Measurements from ENCODE around the gene H6PD. TPM values are rescaled to one million over a fixed set of nuclear protein-coding genes. Genes with fewer than 3 reads are reported as not detected.

H6PD gene
- total and polyA plus RNA-seq, 8 donors: 3.2 to 54.3 (median 22.7) TPM

GRCh38 chr1:9308236-9308785 lies 73.7 kb downstream of the H6PD start:
- H3K36me3 ChIP-seq: no peaks in the 10 kb centered on the region
- TF ChIP-seq POLR2AphosphoS5 (IDR thresholded peaks at IDR 0.05) (no peak), EP300 (IDR thresholded peaks at IDR 0.05) (no peak)
- peaks cover 6 to 67% (median 34%) of the 10 kb centered on the region in 4 donors for H3K4me1 ChIP-seq
- intact Hi-C loops (cut with DNase I; ENCODE audit: low total_unique reads): no loop called here
- H3K4me3 ChIP-seq: no peak overlapping the region
- WGBS, 5 donors: 74 to 82% (median 80%) methylated on average over 9 of the region's 9 CpGs
- peak overlapping the region in 1 of 5 donors; percentile 16 for H3K27ac ChIP-seq
- H3K9me3 ChIP-seq: no peaks in the 10 kb centered on the region
- no peaks in the 10 kb centered on the region for H3K27me3 ChIP-seq
- no peak for DNase-seq

- peaks cover 0 to 67% (median 37%) of the 10 kb centered on the region in 4 donors for H3K4me1 ChIP-seq
- no peak overlapping the region for H3K27ac ChIP-seq
- no peaks in the 10 kb centered on the region for H3K36me3 ChIP-seq
- no peak overlapping the region for H3K4me3 ChIP-seq
- WGBS, 5 donors: 89 to 95% (median 95%) methylated on average over 8 of the region's 8 CpGs
- intact Hi-C loops (cut with DNase I; ENCODE audit: low total_unique reads): no loop called here
- TF ChIP-seq POLR2A (IDR thresholded peaks at IDR 0.05): no peak
- TF ChIP-seq, protein P1, sequence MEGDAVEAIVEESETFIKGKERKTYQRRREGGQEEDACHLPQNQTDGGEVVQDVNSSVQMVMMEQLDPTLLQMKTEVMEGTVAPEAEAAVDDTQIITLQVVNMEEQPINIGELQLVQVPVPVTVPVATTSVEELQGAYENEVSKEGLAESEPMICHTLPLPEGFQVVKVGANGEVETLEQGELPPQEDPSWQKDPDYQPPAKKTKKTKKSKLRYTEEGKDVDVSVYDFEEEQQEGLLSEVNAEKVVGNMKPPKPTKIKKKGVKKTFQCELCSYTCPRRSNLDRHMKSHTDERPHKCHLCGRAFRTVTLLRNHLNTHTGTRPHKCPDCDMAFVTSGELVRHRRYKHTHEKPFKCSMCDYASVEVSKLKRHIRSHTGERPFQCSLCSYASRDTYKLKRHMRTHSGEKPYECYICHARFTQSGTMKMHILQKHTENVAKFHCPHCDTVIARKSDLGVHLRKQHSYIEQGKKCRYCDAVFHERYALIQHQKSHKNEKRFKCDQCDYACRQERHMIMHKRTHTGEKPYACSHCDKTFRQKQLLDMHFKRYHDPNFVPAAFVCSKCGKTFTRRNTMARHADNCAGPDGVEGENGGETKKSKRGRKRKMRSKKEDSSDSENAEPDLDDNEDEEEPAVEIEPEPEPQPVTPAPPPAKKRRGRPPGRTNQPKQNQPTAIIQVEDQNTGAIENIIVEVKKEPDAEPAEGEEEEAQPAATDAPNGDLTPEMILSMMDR (IDR thresholded peaks at IDR 0.05): no peak
- TF ChIP-seq EP300 (IDR thresholded peaks at IDR 0.05): no peak
- no peak for TF ChIP-seq POLR2AphosphoS5 (IDR thresholded peaks at IDR 0.05)
- H3K9me3 ChIP-seq: no peaks in the 10 kb centered on the region
- H3K27me3 ChIP-seq: no peaks in the 10 kb centered on the region
- no peak for DNase-seq
These were observed 74.5 kb downstream of the H6PD start for GRCh38 chr1:9309080-9309479.

GRCh38 chr1:9309991-9310390 lies 75.4 kb downstream of the H6PD start:
- DNase-seq: no peak
- intact Hi-C loops (cut with DNase I; ENCODE audit: low total_unique reads): no loop called here
- WGBS, 5 donors: 83 to 89% (median 85%) methylated on average over 7 of the region's 7 CpGs
- Histone ChIP-seq H3K9me3 (no peaks in the 10 kb centered on the region), H3K27me3 (no peaks in the 10 kb centered on the region), H3K36me3 (no peaks in the 10 kb centered on the region), H3K27ac (no peak overlapping the region), H3K4me1 (peaks cover 0 to 70% (median 44%) of the 10 kb centered on the region in 4 donors), H3K4me3 (no peak overlapping the region)
- TF ChIP-seq EP300 (IDR thresholded peaks at IDR 0.05) (no peak), POLR2AphosphoS5 (IDR thresholded peaks at IDR 0.05) (no peak), POLR2A (IDR thresholded peaks at IDR 0.05) (no peak)
- TF ChIP-seq, protein P1 (IDR thresholded peaks at IDR 0.05): no peak

DNA sequence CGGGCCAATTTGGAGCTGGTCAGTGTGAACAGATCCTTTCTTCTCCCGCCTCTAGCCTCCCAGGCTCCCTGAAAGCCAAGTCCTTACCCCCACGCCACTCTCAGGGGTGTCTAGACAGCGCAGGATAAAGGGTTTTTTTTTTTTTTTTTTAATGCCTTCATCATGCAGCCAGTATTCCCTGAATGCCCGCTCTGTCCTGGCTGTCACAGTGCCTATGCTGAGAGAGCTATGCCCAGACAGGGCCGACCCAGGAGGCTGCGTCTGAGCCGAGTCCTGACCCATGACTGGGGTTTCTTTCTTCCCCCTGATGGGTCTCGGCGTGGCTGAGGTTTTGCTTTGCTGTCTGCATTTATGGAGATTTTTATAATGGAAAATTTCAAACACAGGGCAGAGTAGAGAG lies 76.5 kb downstream of the H6PD start:
- no peaks in the 10 kb centered on the region for H3K27me3 ChIP-seq
- no peaks in the 10 kb centered on the region for H3K9me3 ChIP-seq
- no peak for DNase-seq
- H3K27ac ChIP-seq: no peak overlapping the region
- no peak for TF ChIP-seq EP300 (IDR thresholded peaks at IDR 0.05)
- TF ChIP-seq POLR2A (IDR thresholded peaks at IDR 0.05): no peak
- no peak for TF ChIP-seq POLR2AphosphoS5 (IDR thresholded peaks at IDR 0.05)
- TF ChIP-seq, protein P1 (IDR thresholded peaks at IDR 0.05): no peak
- H3K36me3 ChIP-seq: no peaks in the 10 kb centered on the region
- no peak overlapping the region for H3K4me3 ChIP-seq
- intact Hi-C loops (cut with DNase I; ENCODE audit: low total_unique reads): no loop called here
- peaks cover 3 to 76% (median 49%) of the 10 kb centered on the region in 4 donors for H3K4me1 ChIP-seq
- WGBS, 5 donors: 72 to 89% (median 88%) methylated on average over 10 of the region's 10 CpGs

GRCh38 chr1:9311479-9311878 lies 76.9 kb downstream of the H6PD start:
- WGBS, 5 donors: 61 to 80% (median 74%) methylated on average over 9 of the region's 9 CpGs

More at GRCh38 chr1:9311479-9311878, 76.9 kb downstream of the H6PD start:
- Histone ChIP-seq H3K36me3 (no peaks in the 10 kb centered on the region), H3K27me3 (no peaks in the 10 kb centered on the region), H3K27ac (no peak overlapping the region), H3K9me3 (no peaks in the 10 kb centered on the region), H3K4me3 (no peak overlapping the region), H3K4me1 (peaks cover 6 to 74% (median 51%) of the 10 kb centered on the region in 4 donors)
- no peak for DNase-seq
- TF ChIP-seq POLR2A (IDR thresholded peaks at IDR 0.05): no peak
- no peak for TF ChIP-seq POLR2AphosphoS5 (IDR thresholded peaks at IDR 0.05)
- TF ChIP-seq, protein P1 (IDR thresholded peaks at IDR 0.05): no peak
- TF ChIP-seq EP300 (IDR thresholded peaks at IDR 0.05): no peak
- intact Hi-C loops (cut with DNase I; ENCODE audit: low total_unique reads): no loop called here

All from stomach (tissue), 9 donors.